ENCODE data around the gene CROCC2.

Gene CROCC2

DNA sequence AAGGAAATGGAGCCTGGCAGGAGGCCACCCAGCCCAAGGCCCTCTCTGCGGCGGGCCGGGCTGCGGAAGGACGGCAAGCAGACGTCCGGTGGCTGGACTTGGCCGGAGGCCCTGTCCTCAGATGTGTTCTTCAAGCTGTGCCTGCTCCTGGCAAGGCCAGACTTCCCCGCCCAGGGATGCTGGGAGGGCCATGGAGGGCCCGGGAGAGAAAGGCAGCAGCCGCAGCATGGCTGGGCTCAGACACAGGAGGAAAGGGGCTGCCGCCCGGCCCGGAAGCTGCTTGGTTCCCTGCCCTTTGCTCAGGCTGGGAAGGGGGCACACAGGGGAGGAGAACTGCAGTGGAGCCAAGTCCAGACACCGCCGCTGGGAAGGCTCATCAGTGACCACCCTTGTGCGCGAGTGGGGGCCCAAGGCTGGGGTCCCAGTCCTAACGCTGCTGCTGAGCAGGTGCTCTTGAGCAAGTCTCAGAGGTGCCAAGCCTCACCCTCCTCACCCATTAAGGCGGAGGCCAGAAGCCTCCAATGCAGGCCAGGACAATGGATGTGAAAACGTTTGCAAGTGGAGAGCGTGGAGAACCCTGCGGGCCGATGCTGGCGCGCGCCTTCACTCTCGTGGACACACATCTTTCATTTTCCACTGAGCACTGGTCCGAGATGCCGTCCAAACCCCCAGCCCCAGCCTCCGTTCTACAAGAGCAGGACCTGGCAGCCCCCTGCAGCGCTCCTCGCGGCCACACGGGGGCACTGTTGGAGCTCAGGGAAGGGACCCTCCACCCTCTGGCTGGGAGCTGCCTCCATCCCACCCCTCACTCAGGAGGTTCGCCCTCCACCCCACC, 7.9 kb downstream of the CROCC2 start:
- Histone ChIP-seq H3K27me3 (ENCODE audit: control insufficient read depth, insufficient read depth, low read length) (peaks cover 4% of the 10 kb centered on the region), H3K36me3 (ENCODE audit: control insufficient read depth, insufficient read depth, low read length) (no peaks in the 10 kb centered on the region), H3K4me2 (ENCODE audit: low read length) (no peak overlapping the region), H3K79me2 (no peaks in the 10 kb centered on the region), H3K27ac (no peak overlapping the region), H3K9ac (no peak overlapping the region), H2AFZ (no peak overlapping the region), H3K4me1 (peaks cover 9% of the 10 kb centered on the region), H3K9me3 (ENCODE audit: control insufficient read depth, low read length) (no peaks in the 10 kb centered on the region), H3K4me3 (ENCODE audit: low read depth, low read length) (no peak overlapping the region)
- peak; percentile 86 for TF ChIP-seq CTCF (IDR thresholded peaks at IDR 0.05)

DNA sequence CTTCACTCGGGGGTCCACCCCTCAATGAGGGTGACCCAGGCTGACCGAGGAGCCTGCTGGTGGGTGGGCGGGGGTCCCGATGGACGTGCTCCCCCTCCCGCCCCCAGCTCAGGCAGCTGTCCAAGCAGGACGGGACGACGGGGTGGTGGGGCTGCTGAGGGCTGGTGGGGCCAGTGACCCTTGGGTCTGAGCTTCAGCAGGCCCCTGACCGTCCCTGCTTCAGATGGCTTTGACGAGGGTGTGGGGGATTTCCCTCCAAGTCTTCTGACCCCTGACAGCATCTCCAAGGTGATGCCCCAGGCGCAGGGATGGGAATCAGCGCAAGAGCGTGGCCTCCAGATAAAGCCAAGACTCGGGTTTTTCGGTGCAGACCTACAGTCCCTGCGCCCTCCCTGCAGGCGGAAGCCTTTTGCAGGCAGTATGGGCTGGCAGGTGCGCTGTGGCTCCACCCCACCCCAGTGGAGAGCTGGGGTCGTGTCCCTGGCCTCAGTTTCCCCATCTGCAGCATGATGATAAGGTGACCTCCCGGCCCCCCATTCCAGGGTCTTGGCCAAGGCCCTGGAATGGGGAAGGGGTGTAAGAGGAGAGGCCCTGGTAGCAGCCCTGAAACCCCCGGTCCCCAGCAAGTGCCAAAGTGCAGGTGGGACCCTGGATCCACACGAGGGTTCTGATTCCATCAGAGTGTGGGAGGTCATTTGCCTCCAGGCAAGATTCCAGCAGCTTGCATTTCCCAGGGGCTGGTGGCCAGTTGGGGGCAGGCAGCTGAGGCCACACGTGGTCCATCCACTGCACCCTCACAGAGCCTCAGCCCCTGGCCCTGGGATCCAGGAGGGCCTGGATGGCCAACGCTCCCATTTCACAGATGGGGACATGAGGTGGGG, 8.7 kb downstream of the CROCC2 start:
- Histone ChIP-seq H3K36me3 (ENCODE audit: control insufficient read depth, insufficient read depth, low read length) (no peaks in the 10 kb centered on the region), H3K27me3 (ENCODE audit: control insufficient read depth, insufficient read depth, low read length) (peaks cover 4% of the 10 kb centered on the region), H3K79me2 (no peaks in the 10 kb centered on the region), H3K4me3 (ENCODE audit: low read depth, low read length) (no peak overlapping the region), H3K9me3 (ENCODE audit: control insufficient read depth, low read length) (no peaks in the 10 kb centered on the region), H3K4me1 (peaks cover under 1% of the 10 kb centered on the region), H3K9ac (no peak overlapping the region), H3K27ac (no peak overlapping the region), H3K4me2 (ENCODE audit: low read length) (no peak overlapping the region), H2AFZ (no peak overlapping the region)
- no peak for TF ChIP-seq CTCF (IDR thresholded peaks at IDR 0.05)

DNA sequence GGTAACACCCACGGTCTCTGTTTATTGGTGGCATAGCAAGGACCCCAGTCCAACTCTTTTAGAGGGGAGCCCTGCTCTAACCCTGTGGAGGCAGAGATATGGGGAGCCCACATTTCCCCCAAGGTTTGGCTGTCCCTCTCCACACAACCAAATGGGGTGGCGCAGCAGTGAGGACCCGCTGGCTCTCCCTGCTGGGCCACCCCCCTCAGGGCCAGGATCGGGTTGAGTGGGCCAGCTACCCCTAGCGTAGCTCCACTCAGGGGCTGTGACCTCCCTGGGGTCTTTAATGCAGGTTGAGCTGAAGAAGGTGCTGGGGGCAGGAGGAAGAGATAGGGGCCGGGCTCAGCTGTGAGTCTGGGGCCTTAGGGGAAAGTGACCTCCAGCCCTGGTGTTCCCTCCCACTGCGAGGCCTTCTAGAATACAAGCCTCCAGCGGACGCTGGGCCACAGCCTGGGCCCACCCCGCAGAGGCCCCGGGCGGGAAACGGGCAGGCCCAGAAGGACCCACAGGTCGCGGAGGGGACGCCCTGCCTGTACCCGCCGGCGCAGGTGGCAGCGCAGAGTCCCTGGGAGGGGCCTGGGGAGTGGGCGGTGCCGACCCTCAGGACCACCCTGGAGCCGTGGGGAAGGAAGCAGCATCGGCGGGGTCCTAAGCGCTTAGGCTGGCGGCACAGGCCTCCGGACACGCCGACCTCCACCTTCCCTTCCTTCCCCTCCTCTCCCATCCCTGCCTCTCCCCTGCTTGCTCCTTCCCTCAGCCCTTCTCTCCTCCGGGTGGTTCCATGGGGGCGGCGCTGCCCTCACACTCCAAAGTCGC, 9.6 kb downstream of the CROCC2 start:
- no peaks in the 10 kb centered on the region for H3K36me3 ChIP-seq (ENCODE audit: control insufficient read depth, insufficient read depth, low read length)
- no peaks in the 10 kb centered on the region for H3K4me1 ChIP-seq
- no peak for TF ChIP-seq CTCF (IDR thresholded peaks at IDR 0.05)
- H3K27ac ChIP-seq = no peak overlapping the region
- H3K4me3 ChIP-seq (ENCODE audit: low read depth, low read length) = no peak overlapping the region
- H3K9ac ChIP-seq = no peak overlapping the region
- peaks cover 4% of the 10 kb centered on the region for H3K27me3 ChIP-seq (ENCODE audit: control insufficient read depth, insufficient read depth, low read length)
- H3K79me2 ChIP-seq = no peaks in the 10 kb centered on the region
- H2AFZ ChIP-seq = no peak overlapping the region
- no peak overlapping the region for H3K4me2 ChIP-seq (ENCODE audit: low read length)
- no peaks in the 10 kb centered on the region for H3K9me3 ChIP-seq (ENCODE audit: control insufficient read depth, low read length)

DNA sequence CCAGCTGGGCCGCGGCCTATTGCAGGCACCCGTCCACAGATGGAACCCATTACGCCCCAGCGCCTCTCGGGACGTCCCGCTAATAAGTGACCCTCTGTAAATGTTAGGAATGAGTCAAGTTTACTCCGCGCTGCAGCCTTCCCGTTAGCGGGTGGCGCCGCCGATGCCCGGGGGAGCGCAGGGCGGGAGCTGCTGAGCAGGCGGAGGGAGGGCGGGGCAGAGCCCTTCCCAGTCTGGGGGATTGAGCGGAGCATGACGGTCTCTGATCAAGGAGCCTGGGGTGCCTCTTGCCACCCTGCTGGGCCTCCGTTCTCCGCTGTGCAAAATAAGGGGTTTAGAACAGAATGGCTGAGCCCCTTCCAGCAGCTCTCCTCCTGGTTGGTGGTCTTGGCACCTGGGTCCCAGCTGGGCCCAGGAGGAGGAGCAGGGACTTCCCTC, 10.5 kb downstream of the CROCC2 start:
- H2AFZ ChIP-seq = no peak overlapping the region
- H3K9ac ChIP-seq = no peak overlapping the region
- no peak overlapping the region for H3K4me2 ChIP-seq (ENCODE audit: low read length)
- H3K27ac ChIP-seq = no peak overlapping the region
- no peaks in the 10 kb centered on the region for H3K79me2 ChIP-seq
- no peaks in the 10 kb centered on the region for H3K9me3 ChIP-seq (ENCODE audit: control insufficient read depth, low read length)
- no peak for TF ChIP-seq CTCF (IDR thresholded peaks at IDR 0.05)
- H3K4me1 ChIP-seq = no peaks in the 10 kb centered on the region
- H3K4me3 ChIP-seq (ENCODE audit: low read depth, low read length) = no peak overlapping the region
- no peaks in the 10 kb centered on the region for H3K36me3 ChIP-seq (ENCODE audit: control insufficient read depth, insufficient read depth, low read length)
- H3K27me3 ChIP-seq (ENCODE audit: control insufficient read depth, insufficient read depth, low read length) = peaks cover 4% of the 10 kb centered on the region

Measured in parathyroid adenoma (tissue), 2 donors.